Stimulated activated CD4-positive, alpha-beta T cell treated with anti-CD3 and anti-CD28 coated beads, TNF-alpha, amount 100 ng/mL, for 4 hours (primary cell): ENCODE data around the gene TXNL4A.
A peak's percentile ranks its signal among the peaks of the same experiment; 100 is the strongest.
"Not testable (repeated sequence)": the region's sequence is repeated elsewhere in the genome, so short reads cannot be mapped to it uniquely, and the experiment has no call there.

Experiments used
- DNase-seq, 3 experiments: peaks; one replicate each; pipeline ENCODE4 v3.0.0-alpha.2; 2020; ENCODE audit warnings: low read depth in 3 of 3

TXNL4A gene

DNA sequence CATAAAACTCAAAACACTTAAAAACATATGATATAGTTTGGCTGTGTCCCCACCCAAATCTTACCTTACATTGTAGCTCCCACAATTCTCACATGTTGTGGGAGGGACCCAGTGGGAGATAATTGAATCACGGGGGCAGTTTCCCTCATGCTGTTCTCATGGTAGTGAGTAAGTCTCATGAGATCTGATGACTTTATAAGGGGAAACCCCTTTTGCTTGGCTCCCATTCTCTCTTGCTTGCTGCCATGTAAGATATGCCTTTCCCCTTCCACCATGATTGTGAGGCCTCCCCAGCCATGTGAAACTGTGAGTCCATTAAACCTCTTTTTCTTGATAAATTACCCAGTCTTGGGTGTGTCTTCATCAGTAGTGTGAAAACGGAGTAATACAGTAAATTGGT lies 11.3 kb upstream of the TXNL4A start:
- not testable (repeated sequence) for DNase-seq

- no peak for DNase-seq
These were observed 3.1 kb upstream of the TXNL4A start for GRCh38 chr18:79991494-79991893.

GRCh38 chr18:79989195-79989497 lies 783 bp upstream of the TXNL4A start:
- no peak for DNase-seq

DNA sequence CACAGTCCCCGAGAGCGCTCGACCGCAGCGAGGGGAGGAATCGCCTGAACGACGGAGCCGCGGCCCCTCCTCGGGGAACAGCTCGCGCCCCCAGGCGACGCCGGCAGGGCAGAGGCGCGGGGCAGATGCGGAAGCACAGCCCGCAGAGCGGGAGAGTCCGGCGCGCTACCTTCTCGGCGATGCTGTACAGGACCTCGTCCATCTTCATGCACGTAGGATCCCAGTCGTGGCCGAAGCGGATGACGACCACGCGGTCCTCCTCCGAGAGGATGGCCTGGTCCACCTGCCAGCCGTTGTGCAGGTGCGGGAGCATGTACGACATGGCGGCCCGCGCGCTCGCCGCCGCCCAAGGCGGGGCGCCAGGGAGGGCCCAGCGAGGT lies 302 bp downstream of the TXNL4A start:
- peak; percentile 35 to 41 (median 38) for DNase-seq

GRCh38 chr18:79987566-79987965 lies 797 bp downstream of the TXNL4A start:
- no peak for DNase-seq

DNA sequence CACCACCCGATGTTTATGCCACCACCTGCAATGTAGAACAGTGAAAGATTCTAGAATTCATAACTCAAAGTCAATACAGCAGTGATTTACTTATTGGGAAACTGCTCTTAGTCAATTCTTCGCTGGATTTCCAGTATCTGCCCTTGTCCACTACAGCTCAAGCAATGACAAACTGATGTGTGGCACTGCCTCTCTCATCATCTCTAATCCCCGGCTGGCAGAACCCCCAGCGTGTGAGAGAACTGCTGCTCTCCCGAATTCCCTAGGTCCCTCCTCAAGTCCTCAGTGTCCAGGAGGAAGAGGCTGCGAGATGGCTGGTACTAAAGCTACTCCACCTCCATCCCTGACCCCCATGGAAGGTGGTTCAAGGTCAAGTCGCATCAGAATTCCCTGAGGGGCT lies 1.6 kb downstream of the TXNL4A start:
- DNase-seq, result no peak

DNA sequence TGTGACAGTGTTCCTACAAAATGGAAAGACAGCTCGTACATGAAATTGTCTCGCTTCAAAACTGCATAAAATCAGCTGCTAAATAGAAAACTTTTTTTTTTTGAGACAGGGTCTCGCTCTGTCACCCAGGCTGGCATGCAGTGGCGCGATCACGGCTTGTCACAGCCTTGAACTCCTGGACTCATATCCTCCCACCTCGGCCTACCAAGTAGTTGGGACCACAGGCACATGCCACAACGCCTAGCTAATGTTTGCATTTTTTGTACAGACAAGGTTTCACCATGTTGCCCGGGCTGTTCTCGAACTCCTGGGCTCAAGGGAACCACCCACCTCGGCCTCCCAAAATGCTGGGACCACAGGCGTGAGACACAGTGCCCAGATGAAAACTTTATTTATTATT lies 3.2 kb downstream of the TXNL4A start:
- no peak for DNase-seq

DNA sequence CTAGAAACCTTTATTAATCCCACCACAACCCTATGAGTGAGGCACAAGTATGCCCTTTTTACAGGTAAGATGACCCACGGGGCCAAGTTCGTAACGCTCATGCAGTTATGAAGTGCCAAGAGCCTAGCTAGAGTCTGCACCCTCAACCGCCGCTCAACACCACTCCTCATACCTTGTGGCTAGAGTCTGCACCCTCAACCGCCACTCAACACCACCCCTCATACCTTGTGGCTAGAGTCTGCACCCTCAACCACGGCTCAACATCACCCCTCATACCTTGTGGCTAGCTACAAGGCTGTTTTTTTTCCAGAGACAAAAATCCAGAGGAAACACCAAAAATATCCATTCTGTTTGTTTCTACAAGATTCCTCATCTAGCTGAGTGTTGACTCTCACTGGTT lies 4.6 kb downstream of the TXNL4A start:
- no peak for DNase-seq

DNA sequence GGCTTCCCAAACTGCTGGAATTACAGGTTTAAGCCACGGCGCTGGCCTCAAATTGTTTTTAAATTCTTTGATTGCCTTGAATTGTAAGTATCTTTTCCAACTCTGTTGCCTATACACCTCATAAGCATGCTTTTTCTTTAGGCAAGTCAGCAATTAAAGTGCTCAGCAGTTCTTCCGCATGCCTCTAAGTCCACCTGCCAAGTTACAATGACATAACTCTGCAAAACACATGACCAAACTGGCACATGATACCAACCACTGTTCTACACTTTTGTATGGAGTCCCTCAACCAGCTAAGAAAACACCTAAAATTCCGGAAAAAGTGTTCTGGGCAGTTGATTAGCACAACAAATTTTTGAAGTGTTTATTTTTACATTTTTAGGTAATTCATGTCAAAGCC lies 5.1 kb downstream of the TXNL4A start:
- no peak for DNase-seq

DNA sequence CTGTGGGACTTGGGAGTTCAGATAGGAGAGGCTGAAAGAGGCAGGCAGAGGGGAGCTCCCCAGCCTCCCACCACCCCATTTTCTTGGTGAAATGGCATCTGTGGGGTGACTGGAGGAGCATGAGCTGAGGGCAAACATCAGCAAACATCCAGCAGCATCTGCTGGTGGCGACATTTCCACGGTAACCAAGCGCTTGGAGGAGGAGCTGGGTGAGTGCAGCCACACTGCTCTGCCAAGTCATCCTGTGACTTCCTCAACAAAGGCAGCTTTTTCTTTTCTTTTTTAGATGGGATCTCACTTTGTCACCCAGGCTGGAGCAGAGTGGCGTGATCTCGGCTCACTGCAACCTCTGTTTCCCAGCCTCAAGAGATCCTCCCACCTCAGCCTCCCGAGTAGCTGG lies 5.6 kb downstream of the TXNL4A start:
- DNase-seq, result no peak

GRCh38 chr18:79980585-79980984 lies 7.8 kb downstream of the TXNL4A start:
- DNase-seq, result no peak

DNA sequence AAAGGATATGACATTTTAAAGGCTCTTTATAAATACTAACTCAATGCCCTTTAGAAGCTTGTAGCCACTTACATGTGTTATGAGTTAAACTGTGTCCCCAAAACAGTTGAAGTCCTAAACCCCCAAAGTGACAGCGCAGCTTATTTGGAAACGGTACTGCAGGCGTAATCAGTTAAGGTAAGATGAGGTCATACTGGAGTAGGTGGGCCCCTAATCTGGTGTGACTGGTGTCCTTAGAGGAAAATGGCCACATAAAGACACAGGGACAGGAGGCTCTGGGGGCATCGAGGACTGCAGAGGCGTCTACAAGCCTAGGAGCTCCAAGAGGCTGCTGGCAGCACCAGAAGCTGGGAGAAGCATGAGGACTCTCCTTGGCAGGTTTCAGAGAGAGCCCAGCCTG lies 8.5 kb downstream of the TXNL4A start:
- DNase-seq, result no peak

DNA sequence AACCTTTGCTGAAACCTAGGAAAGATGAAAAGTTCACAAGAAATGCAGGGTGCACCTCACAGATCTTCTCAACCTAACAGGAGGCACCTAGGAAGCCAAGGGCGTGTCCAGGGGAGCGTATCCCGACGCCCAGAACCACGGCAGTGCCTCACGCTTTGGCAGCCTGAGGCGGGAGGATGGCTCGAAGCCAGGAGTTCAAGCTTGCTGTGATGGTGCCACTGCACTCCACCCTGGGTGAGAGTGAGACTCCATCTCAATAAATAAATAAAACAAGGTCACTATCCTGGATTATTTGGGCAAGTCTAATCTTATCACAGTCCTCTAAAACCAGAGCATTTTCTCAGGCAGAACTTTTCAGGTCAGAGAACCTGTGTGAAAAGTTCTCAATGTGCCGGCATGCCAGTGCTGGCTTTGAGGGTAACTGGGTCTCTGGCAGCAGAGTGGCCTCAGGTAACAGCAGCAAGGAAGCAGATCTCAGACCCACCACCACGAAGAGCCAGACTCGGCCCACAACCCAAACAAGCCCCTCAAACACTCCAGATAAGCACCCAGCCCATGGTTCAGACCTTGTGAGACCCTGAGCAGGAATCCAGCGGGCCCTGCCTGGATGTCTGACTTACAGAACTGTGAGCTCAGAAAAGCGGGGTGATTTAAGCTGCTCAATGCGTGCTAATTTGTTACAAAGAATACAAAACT lies 12.2 kb downstream of the TXNL4A start:
- no peak for DNase-seq

GRCh38 chr18:79975043-79975442 lies 13.3 kb downstream of the TXNL4A start:
- DNase-seq, result no peak

- DNase-seq, result no peak
These were observed 14.2 kb downstream of the TXNL4A start for GRCh38 chr18:79974025-79974654.

GRCh38 chr18:79973517-79973916 lies 14.8 kb downstream of the TXNL4A start:
- no peak for DNase-seq

GRCh38 chr18:79972720-79973119 lies 15.6 kb downstream of the TXNL4A start:
- DNase-seq, result no peak

GRCh38 chr18:79971986-79972385 lies 16.4 kb downstream of the TXNL4A start:
- DNase-seq, result no peak

DNA sequence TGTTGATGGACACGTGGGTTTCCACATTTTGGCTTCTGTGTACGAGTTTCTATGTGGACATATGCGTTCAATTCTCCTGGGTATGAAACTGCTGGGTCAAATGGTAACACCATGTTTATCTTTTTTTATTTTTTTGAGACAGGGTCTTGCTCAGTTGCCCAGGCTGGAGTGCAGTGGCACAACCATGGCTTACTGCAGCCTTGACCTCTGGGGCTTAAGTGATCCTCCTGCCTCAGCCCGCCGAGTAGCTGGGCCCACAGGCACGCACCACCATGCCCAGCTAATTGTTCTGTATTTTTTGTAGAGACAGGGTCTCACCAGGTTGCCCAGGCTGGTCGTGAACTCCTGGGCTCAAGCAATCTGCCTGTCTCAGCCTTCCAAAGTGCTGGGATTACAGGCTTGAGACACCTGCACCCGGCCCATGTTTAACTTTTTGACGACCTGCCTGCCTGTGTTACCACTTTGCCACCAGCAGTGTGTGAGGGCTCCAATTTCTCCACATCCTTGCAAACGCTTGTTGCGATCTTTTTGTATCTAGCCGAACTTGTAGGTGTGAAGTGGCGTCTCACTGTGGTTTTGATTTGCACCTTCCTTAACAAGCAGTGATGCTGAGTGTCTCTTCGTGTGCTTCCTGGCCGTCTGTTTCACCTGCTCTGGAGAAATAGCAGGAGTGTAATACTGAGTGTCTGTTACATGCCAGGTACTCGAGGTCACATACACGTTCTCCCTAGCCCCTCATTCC lies 17.0 kb downstream of the TXNL4A start:
- DNase-seq, result no peak

DNA sequence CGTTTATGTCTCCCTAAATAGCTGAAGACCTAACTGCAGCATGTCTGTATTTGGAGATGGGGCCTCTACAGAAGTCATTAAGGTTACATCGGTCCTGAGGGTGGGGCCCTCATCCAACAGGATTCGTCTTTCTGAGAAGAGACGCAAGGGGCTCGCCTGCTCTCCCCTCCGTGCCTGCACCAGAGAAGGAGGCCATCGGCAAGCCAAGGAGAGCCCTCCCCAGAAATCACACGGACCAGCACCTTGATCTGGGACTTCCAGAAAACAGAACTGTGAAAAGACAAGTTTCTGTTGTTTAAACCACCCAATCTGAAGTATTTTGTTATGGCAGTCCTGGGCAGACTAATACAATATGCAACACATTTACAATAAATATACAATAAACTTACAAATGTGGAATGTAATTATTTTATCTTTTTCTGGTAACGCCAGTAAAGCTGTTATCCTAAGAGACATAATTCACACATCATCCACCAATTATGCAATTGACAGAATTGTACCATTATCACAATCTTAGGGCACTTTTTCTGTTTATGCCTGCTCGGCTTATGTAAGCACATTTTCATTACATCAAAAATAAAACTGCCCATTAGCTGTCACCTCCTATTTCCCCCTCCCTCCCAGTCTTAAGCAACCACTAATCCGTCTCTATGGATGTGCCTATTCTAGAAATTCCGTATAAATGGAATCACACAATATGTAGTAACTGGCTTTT lies 17.8 kb downstream of the TXNL4A start:
- no peak for DNase-seq

DNA sequence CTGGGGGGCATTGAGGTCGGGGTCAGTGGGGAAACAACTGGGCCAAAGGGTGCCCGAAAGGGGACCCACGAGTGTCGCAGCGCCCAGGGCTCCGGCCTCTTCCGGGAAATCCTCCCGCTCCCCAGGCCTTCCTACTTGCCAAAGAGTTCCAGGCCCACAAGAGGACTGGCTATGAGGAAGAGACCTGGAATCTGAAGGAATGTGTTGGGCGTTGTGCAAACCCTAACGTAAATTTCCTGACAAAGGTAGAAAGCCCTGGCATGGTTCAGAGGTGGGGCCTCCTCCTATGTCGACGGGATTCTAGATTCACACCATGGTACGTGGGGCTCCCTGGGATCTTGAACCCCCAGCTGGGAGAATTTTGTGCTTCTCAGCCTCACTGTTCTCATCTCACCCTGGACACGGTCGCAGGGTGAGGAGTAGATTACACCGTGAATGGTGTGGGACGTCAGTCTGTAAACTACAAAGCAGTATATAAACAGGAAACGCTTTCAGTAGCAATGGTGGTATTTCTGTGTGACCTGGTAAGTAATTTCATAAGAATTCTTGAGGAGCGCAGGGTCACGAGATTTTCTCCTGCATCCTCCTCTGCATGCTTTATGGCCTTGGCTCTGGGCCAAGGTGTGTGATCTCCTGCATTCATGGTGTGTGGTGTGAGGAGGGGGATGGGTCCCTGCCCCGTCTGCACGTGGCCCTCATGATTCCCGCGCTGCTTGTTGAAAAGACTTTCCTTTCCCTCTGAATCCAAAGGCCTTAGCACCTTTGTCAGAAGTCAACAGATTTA lies 23.1 kb downstream of the TXNL4A start:
- DNase-seq, result no peak
